ENCODE measurements around the gene SUGCT.

DNA sequence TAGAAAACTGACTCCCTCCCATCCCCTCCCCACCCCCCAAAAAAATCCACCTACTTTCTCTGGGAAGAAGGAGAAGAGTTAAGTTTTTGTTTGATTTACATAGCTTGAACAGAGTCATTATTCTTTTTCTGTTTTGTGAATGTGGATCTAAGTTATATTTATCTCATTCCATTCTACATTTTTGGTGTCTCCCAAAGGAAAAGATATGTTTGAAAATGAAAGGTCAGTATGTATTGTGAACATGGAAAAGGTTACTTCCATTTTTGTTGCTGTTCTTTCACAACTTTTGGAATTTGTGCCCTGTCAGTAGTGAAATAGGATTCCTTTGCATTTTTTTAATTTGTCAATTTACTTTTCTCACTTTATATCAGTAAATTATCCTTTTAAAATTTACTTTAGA is 547.9 kb downstream of the SUGCT start:
- TF ChIP-seq POLR2A (IDR thresholded peaks at IDR 0.05; ENCODE audit: low read depth, low read length) (no peak), POLR2AphosphoS5 (IDR thresholded peaks at IDR 0.05; ENCODE audit: low read depth, low read length) (no peak), SPI1 (IDR thresholded peaks at IDR 0.05; ENCODE audit: low read depth, low read length) (no peak), TAF1 (IDR thresholded peaks at IDR 0.05; ENCODE audit: low read depth, low read length) (no peak), POU2F2 (IDR thresholded peaks at IDR 0.05; ENCODE audit: low read depth, low read length) (no peak)
